ENCODE data around the gene SUGP1.

GRCh38 chr19:19343762-19344161, 23.5 kb upstream of the SUGP1 start:
- TF ChIP-seq CTCF (optimal IDR thresholded peaks at IDR 0.05 in 1 of 3, IDR thresholded peaks at IDR 0.05 in 1 of 3, conservative IDR thresholded peaks at IDR 0.05 in 1 of 3; ENCODE audit: extremely low read depth in 1 of 3, insufficient read depth in 2 of 3, low read length in 3 of 3) (no peak), EZH2 (IDR thresholded peaks at IDR 0.05; ENCODE audit: low read length) (no peak)
